HG03469 (cell line): ENCODE measurements around the gene KPNB1.
"Not testable (repeated sequence)": the region's sequence is repeated elsewhere in the genome, so short reads cannot be mapped to it uniquely, and the experiment has no call there.

Experiments used
- ATAC-seq: cut with Tn5 transposase; IDR thresholded peaks from one replicate; pipeline ENCODE4 v1.9.1; 2021; ENCODE audit warnings: mild to moderate bottlenecking, moderate library complexity, moderate number of reproducible peaks; ENCODE audit not compliant: unreplicated experiment

The KPNB1 gene

DNA sequence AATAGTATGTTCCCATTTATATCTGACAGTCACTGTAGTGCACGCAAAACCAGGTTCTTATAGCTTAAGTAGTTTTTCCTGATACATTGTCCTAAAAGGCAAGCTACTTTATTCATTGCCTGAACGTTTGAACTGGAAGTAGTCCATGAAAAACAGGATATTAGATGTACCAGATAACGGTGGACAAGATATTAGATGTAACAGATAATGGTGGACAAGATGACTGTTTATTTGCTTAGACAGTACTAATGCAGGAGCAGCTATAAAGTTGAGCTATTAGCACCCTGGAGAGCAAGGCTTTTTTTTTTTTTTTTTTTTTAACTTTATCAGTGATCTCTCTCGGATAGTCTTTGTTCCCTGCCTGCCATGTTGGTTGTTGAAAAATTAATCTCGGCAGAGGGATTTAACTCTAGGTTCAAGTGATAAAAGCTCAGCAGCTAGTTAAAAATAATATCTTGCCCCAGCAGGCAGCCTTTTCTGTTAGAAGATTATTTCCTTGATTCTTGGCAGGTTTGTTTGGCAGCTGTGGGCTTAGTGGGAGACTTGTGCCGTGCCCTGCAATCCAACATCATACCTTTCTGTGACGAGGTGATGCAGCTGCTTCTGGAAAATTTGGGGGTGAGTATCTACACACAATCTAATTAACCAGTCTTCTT is 26.9 kb downstream of the KPNB1 start:
- ATAC-seq: no peak

DNA sequence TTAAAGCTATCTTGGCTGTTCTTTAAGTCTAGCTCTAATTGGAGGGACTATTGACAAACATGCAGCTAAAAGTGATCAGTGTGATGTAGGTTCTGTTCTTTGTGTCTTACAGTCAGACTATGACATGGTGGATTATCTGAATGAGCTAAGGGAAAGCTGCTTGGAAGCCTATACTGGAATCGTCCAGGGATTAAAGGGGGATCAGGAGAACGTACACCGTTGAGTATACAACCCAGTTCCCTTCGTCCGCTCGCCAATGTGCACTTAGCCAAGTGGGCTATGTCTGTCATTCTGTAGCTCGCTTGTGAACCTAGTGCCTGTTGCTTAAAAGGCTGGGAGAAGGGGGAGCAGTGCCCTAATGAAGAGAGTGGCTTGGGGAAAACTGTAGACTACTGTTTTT is 28.5 kb downstream of the KPNB1 start:
- no peak for ATAC-seq

DNA sequence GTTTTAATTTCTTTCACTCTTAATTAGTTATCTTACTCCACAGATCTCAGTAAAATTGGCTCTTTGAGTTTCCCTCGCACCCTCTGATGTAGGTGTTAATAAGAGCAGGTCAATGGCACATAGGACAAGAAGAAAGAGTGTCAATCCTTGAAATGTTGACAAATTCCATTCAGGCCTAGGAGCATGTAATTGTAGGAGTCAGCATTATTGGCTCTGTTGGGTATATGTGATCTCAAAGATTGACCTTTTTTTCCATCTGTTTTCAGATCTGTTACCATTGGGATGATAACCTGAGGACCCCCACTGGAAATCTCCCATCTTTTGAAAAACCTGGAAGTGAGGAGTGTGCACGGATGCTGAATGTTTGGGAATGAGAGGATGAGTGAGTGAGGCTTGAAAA is 32.4 kb downstream of the KPNB1 start:
- ATAC-seq: no peak

DNA sequence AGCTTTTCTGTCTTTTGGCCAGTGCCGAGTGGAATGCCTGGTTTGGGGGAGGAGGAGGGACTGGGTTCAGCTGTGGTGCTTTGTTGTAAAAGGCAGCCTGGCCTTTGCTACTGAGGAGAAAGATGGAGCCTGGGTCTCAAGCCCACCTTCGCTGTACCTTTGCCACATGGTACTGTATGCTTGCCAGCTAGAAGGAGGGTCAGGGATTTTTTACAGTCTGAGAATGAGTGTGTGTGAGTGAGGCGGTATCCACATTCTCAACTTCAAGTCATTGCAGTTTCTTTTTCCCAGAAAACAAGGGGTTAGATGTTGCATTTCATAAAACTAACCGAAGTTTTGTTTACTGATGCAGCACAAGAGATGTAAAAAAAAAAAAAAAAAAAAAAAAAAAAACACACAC is 33.0 kb downstream of the KPNB1 start:
- ATAC-seq: not testable (repeated sequence)

DNA sequence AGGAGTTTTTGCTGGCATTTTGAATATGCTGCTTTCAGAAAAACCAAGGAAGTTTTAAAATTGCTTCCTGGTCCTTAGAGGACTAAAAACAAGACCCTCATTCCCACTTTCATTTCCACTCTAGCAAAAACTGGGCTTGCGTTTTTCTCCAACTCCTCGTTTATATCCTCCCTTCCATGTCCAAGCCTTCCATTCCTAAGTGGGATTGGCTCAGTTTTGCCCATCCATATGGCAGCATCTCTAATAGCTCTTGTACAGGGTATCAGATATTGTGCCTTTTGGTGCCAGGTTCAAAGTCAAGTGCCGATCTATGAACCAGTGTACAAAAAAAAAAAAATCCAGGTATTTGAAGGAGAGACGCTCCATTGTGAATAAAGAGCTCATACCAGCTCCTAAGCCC is 34.3 kb downstream of the KPNB1 start:
- ATAC-seq: no peak

DNA sequence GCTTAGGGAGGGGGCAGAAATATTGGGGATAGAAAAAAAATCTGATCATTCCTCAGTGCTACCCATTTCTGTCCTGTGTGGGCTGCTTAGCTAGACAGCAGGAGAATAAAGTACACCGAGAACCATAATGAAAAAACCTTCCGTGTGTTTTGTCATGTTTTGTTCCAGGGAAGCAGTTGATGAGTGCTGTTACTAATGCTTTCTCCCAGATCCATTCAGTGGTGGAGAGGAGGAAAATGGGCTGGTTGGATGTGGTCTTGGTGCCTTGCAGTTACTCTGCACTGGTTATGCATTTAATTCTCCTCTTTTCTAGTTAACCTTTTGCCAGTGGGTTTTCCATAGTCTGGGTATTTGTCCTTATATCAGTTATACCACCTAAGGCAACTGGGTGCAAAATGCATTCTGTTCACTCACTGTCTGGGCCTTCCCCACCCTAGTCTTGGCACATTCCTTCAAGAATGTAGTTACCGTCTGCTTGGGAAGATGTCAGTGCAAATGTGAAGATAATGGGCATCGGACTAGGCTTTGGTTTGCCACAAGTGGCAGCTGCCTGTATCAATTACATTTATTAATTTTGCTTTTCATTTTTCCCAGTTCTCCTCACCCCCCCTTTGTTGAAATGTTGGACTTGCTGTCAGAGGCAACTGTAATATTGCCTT is 34.9 kb downstream of the KPNB1 start:
- no peak for ATAC-seq

DNA sequence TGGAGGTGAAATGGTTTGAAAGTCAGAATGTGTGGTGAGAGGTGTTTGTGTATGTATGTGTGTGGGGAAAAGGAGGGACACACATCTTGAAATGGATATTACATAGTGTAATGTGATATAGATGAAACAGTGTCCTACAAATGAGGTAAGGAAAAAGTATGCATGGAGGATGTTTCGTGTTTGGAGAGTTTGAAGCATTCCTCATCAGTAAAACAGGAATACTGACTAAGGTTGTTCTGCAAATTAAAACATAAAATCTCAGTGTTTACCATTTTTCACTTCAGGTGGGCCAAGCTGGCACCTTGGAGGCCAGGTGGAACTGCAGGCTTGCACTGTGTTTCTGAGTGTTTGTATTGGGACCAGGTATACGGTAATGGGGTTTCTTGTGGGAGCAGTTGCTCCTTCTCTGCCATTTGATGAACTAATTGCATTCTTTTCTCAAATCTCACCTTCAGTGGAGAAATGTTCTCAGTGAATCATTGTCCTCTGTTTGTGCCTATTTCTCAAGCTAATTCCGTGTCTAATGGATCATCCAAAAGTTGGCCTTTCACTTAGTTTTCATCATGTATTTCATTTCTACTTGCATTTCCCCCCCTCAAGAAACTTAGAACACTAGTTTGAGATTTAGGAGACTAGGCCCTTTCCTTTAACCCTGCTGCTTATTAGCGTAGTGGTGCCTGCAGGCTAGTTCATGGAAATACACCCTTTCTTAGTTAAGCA is 36.0 kb downstream of the KPNB1 start:
- no peak for ATAC-seq

DNA sequence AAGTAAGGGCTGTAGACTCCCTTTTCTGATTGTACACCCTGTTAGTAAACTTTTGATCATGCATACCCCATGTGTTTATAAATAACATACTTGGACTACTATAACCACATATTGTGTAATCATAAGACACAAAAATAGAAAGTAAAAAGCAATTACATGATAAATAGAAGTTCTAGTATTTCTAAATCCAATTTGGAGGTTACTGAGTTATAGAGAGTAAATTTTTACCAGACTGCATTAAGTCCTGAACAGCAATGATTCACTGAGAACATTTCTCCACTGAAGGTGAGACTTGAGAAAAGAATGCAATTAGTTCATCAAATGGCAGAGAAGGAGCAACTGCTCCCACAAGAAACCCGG is 36.5 kb downstream of the KPNB1 start:
- ATAC-seq: no peak

DNA sequence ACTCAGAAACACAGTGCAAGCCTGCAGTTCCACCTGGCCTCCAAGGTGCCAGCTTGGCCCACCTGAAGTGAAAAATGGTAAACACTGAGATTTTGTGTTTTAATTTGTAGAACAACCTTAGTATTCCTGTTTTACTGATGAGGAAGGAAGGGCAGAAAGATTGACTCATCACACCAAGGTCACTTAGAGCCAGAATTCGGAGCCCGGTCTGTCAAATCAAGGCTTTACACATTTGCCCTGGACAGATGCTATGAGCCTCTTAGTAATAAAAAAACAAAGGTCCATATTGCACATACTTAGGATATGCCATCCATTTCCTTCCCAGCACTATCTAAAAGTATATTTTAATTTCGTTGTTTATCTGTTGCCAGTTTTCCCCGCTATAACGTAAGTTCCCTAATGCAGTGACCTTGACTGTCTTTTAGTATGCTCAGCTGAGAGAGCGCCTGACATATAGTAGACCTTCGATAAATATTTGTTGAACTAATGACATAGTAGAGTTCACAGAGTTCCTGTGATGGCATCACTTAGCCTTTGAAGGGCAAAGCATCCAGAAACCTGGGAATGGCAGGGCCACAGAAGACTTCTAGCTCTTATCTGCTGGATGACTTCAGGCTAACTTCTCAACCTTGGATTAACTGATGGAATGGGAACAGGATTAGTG is 37.1 kb downstream of the KPNB1 start:
- no peak for ATAC-seq

DNA sequence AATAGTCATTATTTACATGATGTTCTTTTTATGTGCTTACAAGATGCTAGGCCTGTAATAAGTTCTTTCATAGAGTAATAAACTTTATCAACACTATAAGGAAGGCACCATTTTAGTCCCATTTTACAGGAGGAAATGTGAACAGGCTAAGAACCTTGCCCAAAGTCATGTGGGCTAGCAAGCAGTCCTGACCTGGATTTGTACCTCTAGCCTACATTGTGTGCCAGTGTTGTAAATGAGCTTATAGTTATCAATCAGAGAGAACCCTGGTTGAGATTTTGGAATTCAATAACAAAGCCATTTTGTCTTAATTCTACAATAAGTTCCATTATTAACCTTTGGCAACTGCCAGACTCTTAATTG is 37.6 kb downstream of the KPNB1 start:
- ATAC-seq: no peak

DNA sequence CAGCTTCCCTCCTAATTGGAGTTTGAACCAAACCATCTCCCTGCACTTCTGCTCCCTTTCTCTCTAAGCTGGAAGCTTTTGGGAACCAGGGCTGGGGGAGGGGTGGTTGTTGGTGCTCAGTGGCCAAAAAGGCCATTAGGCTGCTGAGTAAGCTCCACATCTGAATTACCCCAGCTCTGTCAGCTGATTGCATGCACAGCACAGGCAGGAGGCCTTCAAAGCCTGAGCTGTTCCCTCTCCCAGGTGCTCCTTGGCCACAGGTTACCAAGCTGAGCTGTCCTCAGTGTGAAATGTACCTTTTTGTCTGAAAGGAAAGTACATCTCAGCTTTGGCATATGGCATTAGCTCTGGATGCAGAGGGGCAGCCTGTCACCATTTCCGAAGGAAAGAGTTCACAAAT is 38.0 kb downstream of the KPNB1 start:
- no peak for ATAC-seq

DNA sequence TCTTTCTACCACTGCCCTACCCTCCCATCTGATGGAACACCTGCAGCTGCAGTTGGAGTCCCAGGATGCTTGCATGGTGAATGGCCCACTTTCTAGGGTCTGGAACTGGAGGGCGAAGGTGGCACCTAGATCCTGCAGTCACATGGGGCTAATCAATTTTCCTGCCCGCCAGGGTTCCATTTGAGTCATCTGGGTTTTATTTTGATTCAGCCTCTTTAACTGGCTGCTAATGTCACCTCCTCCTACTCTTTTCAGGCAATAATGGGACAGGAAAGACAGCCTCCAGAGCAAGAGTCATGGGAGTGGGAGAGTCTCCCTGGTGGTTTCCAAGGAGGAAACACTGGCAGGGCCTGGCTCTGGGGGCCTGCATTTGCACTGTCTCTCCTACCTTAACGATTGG is 40.4 kb downstream of the KPNB1 start:
- ATAC-seq: no peak

DNA sequence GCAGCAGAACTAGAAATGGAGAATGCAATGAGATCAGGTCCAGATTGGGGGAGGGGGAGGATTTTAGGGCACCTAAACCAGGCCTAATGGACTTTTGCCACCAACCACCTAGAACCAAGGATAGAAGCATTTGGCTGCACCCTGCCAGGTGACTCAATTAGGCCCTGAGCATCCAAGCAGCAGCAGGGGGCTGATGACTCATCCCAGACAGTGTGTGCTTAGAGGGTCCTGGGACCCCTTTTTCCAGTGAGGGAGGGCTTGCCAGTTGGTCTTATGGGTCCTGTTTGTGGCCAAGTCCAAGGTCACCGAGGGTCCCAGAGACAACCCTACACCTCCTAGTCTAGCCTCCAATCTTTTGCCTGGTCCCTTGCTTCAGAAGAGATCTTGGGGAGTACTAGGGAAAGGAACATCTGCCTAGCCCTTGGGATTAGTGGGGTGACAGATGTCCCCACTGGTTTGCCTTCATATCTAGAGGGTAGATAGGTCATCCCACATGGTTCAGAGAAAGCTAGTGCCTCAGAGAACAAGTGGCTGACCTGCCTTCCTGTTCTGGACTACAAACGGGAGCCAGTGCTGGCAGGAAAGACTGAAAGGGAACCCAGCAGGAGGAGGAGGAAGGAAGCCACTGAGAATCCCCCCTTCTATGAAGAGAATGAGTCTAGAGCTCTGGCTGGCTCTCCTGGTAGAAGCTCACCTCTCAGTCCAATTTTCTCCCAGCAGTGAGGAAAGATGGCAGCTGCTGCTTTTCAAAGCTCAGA is 42.6 kb downstream of the KPNB1 start:
- ATAC-seq: no peak

DNA sequence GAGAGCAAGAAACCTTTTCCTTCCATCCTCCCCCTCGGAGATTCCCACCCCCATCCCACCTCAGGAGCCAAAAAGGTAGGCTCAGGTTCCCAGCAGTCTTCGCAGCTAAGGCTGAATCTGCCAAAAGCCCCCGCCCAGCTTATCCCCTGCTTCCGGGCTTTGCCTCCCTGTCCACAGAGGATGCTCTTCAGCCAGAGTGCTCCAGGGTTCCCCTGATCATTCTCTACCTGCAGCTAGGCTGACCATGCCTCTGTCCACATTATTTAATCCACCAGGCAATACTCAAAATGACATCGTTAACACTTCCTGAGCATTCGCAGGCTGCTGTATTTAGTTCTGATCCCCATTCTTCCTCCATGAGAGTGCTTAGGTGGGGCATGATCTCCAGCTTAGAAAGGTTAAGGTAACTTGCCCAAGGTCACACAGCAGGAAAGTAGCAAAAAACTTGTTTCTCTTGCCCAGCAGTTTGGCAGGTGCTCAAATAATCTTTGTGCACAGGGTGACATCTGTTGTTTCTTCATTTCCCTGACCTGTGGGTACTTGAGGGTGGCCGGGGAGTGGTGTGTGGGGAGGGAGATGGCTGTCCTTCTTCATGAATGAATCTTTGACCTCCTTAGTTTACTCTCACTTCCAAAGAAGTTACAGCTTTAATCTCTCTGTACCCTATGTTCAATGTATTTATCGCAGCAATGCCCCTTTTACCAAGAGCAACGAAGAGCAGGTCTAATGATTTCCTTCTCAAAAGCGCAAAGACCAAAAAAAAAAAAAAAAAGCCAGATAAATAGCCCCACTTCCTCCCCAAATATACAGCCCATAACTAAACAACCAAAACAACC is 43.4 kb downstream of the KPNB1 start:
- no peak for ATAC-seq

DNA sequence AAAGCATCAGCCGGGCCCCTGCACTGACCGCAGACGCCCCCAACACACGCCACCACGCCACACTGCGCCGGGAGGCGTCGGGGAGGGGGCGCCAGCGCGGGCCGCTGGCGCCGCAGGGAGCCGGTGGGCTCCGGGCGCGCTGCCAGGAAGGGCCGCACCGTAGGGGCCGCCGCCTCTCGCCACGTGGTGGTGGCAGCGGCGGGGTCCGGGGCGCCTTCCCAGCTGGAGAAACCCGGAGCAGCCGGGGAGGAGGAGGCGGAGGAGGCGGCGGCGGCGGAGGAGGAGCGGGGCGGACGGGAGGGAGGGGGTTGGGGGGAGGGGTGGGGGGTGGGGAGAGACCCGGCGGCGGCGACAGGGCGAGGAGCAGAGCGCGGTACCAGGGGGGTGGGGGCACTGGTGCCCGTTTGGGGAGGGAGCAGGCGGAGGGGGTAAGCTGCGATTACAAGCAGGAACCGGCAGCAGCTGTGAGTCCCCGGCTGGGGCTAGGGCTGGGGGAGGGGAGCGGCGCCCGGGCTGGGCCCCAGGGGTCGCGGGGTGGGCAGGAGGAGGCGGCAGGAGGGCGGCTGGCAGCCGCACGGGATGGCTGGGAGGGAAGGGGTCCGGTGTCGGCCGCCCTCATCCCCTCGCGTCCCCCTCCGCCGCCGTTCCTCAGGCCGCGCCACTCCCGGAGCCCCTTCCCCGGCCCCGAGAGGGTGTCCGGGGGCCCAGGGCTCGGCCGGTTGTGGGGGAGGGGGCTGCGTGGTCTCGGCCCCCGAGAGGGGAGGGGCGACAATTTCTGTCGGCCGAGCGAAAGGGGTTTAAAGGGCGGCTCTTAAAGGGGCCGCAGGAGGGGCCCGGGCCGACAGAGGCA is 44.2 kb downstream of the KPNB1 start, which contains the start of gene TBKBP1:
TSS of gene TBKBP1 (plus strand) at position 431 of the 850 bp plus-strand sequence. CDS start 1,952 bp downstream, outside the sequence.
- no peak for ATAC-seq

DNA sequence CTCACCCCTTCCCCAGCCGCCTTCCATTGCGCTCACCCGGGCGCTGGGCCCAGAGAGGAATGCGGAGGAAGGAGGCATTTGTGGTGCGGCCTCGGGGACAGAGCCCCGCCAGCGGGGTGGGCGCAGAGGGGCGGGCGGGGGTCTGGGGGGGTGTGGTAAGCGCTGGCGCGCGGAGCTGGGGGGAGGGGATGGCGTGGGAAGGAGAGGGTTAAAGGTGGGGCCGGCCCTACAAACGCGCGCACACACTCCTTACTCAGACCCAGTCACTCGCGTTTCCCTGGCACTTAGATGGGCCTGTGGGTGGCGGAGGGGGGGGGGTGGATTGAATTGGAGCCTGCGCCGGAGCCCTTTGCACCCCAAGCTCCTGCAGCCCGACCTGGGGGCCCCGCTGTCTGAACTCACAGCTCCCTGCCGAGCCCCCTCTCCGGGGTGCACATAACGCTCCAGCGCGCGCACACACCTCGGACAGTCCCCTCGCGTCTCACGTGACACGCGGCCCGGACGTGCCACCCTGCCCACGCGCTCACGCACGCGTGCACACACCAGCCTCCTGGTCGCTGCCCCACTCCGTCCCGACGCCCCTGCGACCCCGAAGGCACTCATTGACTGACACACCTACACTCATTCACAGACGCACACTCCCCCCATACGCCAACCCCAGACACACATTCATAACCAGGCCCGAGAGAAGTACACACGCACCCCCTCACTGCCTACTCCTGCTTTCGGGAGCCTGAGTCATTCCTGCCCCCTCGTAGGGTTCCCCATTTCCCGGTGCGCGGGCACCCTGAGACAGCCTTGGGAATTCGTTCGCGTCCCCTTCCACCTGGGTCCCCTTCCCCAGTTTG is 45.1 kb downstream of the KPNB1 start:
- no peak for ATAC-seq

DNA sequence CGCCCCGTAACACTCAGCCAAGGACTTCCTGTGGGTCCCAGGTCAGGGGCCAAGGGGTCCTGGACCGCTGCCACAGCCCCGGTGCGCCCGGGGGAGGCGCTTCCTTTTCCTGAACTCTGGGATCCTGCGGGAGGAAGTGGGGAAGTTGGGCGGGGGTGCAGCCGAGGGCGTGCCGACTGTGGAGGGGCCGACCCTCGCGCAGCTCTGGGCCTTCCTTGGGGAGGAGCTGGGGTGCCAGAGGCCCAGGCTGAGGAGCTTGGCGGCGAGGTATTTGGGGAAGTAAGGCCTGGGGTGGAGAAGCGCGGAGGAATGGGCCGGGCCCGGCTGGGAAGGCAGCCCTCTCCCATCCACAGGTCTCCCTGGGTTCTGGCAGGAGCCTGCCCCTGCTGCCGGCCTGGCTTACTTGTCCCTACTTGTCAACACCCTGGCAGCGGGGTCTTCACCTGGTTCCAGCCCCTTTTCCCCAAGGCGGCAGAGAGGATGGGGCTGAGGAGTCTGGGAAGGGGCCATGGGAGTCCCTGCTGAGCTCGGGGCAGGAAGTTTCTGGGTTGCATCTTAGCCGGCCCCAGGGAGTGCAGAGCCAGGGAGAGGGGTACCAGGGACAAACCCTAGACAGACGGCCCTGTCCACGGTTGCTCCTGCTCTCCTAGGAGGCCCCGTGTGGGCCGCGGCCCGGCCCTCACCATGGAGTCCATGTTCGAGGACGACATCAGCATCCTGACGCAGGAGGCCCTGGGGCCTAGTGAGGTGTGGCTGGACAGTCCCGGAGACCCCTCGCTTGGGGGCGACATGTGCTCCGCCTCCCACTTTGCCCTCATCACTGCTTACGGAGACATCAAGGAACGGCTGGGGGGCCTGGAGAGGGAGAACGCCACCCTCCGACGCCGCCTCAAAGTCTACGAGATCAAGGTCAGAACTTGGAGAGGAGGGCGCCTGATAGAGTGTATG is 46.0 kb downstream of the KPNB1 start:
- no peak for ATAC-seq
